ENCODE data around the gene ZNF35. TPM values are rescaled to one million over a fixed set of nuclear protein-coding genes. Genes with fewer than 3 reads are reported as not detected.

ZNF35 gene
- total and polyA plus RNA-seq, 2 of the 8 experiments (the other 6 are each of a cell fraction or from before 2014, with no cell fraction given), result 2.9 to 20.0 TPM

DNA sequence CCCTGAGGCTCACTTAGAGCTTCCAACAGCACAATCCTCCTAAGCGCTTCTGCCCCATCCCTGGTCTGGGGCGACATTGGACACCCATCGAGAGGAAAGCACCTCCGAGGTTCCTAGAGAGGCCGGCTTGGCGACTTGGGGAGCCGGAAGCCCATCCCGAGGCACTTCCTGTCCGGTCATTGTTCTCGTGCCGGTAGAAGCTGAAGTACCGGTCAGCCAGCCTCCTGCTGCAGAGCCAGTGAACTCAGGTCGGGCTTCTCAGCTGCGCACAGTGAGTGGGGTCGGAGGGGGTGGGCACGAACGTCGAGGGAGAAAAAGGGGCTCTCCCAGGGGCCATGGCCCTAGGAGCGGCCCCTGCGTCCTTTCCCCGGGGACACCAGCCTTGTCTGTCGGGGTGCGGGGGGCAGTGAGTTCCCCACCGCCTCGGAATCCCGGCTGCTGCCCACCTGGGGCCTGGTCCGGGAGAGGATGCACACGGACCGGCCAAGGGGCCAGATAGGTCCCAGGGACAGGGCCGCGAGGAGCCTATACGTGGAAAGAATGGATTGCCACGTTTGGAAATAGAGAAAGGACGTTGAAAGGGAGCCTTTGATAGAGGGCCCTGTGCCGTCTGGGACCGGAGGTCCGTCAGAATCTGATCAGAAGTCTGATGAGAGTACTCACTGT, at the start of gene ZNF35 (continued):
- TF ChIP-seq BCL11A (IDR thresholded peaks at IDR 0.05; ENCODE audit: low read depth in 2 of 2, low read length in 2 of 2), result no peak
- no peak for TF ChIP-seq MAFK (IDR thresholded peaks at IDR 0.05; ENCODE audit: low read depth, low read length)
- TF ChIP-seq EGR1 (IDR thresholded peaks at IDR 0.05; ENCODE audit: borderline replicate concordance, low read depth, low read length), result peak; percentile 94
- TF ChIP-seq SP2 (IDR thresholded peaks at IDR 0.05; ENCODE audit: low read length), result peak; percentile 96
- TF ChIP-seq ASH2L (IDR thresholded peaks at IDR 0.05; ENCODE audit: low read length), result peak; percentile 64
- TF ChIP-seq KDM5A (IDR thresholded peaks at IDR 0.05; ENCODE audit: low read length), result no peak; the same call in 1 of the 2 replicates
- peak in 1 of 2 experiments; percentile 93; a peak in 1 of 4 replicates for TF ChIP-seq HDAC2 (IDR thresholded peaks at IDR 0.05; ENCODE audit: borderline replicate concordance in 1 of 2, low read depth in 2 of 2, low read length in 2 of 2)
- peak in 1 of 2 experiments; percentile 2; a peak in 1 of 4 replicates for TF ChIP-seq RAD21 (IDR thresholded peaks at IDR 0.05 in 1 of 2, conservative IDR thresholded peaks at IDR 0.05 in 1 of 2; ENCODE audit: low read depth in 2 of 2, low read length in 2 of 2)
- TF ChIP-seq USF2 (IDR thresholded peaks at IDR 0.05; ENCODE audit: low read length), result no peak
- TF ChIP-seq RXRA (IDR thresholded peaks at IDR 0.05; ENCODE audit: insufficient read depth, low read depth, low read length), result no peak
- no peak for TF ChIP-seq TCF12 (IDR thresholded peaks at IDR 0.05; ENCODE audit: low read depth, low read length)
- TF ChIP-seq, protein P1, sequence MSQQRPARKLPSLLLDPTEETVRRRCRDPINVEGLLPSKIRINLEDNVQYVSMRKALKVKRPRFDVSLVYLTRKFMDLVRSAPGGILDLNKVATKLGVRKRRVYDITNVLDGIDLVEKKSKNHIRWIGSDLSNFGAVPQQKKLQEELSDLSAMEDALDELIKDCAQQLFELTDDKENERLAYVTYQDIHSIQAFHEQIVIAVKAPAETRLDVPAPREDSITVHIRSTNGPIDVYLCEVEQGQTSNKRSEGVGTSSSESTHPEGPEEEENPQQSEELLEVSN (IDR thresholded peaks at IDR 0.05), result no peak
- TF ChIP-seq CTBP2 (IDR thresholded peaks at IDR 0.05; ENCODE audit: borderline replicate concordance, insufficient read depth, insufficient read length, low read length), result no peak
- TF ChIP-seq SP1 (IDR thresholded peaks at IDR 0.05; ENCODE audit: low read depth, low read length), result no peak
- no peak for TF ChIP-seq TEAD4 (IDR thresholded peaks at IDR 0.05; ENCODE audit: low read depth, low read length)
- peak; percentile 80 for TF ChIP-seq KDM4A (IDR thresholded peaks at IDR 0.05; ENCODE audit: low read depth, low read length, severe bottlenecking)
- TF ChIP-seq YY1 (IDR thresholded peaks at IDR 0.05; ENCODE audit: low read depth, low read length), result peak; percentile 70; the same call in 1 of the 2 replicates
- no peak for TF ChIP-seq SRF (IDR thresholded peaks at IDR 0.05; ENCODE audit: low read depth, low read length)
- no peak for TF ChIP-seq HDAC6 (IDR thresholded peaks at IDR 0.05; ENCODE audit: low read depth, low read length)
- no peak for TF ChIP-seq EZH2 (IDR thresholded peaks at IDR 0.05; ENCODE audit: low read depth, low read length, severe bottlenecking)
- no peak for TF ChIP-seq CEBPB (IDR thresholded peaks at IDR 0.05; ENCODE audit: low read depth, low read length)
- peak; percentile 85; the same call in 1 of the 2 replicates for TF ChIP-seq POLR2AphosphoS5 (IDR thresholded peaks at IDR 0.05; ENCODE audit: low read depth, low read length)
- peak; percentile 94 for TF ChIP-seq TAF7 (optimal IDR thresholded peaks at IDR 0.05; ENCODE audit: borderline replicate concordance, low read depth, low read length)

Data from H1 (cell line).